Astrocyte of the spinal cord (primary cell): ENCODE measurements around the gene EHBP1.

Experiments
- DNase-seq: peaks from one replicate; pipeline ENCODE4 v3.0.0; 2011; ENCODE audit warnings: low read depth, low spot score
- H3K4me3 ChIP-seq: 2 replicates; pipeline ENCODE4 v1.5.1; 2011; ENCODE audit warnings: low read depth, mild to moderate bottlenecking, low read length, moderate library complexity
- CTCF ChIP-seq: IDR thresholded peaks from 2 replicates; pipeline ENCODE4 v1.5.1; 2012; ENCODE audit warnings: low read depth, mild to moderate bottlenecking, low read length, inconsistent platforms
- in situ Hi-C: cut with HindIII; loops from 2 replicates; pipeline ENCODE4 v1.10.0; 2017; ENCODE audit warnings: low sequenced_read_pairs

Gene EHBP1

GRCh38 chr2:62672601-62673000, 32.9 kb upstream of the EHBP1 start:
- DNase-seq = peak; percentile 60
- H3K4me3 ChIP-seq = no peak overlapping the region
- in situ Hi-C loops = no loop called here
- no peak for TF ChIP-seq CTCF

- in situ Hi-C loops = no loop called here
- H3K4me3 ChIP-seq = no peak overlapping the region
- no peak for DNase-seq
- TF ChIP-seq CTCF = no peak
These were observed 30.5 kb upstream of the EHBP1 start for GRCh38 chr2:62675062-62675461.

DNA sequence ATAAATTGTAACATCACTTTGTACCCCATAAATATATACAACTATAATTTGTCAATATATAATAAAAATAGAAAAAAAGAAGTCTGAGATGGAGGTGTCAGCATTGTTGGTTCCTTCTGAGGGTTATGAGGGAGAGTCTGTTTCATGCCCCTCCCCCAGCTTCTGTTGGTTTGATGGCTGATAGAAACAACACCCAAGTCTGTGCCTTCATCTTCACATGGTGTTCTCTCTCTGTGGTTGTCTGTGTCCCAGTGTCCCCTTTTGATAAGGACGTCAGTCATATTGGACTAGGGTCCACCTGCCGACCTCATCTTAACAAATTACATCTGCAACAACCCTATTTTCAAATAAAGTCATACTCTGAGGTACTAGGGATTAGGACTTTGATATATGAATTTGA, 20.3 kb upstream of the EHBP1 start:
- DNase-seq = no peak
- in situ Hi-C loops = no loop called here
- no peak overlapping the region for H3K4me3 ChIP-seq
- TF ChIP-seq CTCF = no peak

DNA sequence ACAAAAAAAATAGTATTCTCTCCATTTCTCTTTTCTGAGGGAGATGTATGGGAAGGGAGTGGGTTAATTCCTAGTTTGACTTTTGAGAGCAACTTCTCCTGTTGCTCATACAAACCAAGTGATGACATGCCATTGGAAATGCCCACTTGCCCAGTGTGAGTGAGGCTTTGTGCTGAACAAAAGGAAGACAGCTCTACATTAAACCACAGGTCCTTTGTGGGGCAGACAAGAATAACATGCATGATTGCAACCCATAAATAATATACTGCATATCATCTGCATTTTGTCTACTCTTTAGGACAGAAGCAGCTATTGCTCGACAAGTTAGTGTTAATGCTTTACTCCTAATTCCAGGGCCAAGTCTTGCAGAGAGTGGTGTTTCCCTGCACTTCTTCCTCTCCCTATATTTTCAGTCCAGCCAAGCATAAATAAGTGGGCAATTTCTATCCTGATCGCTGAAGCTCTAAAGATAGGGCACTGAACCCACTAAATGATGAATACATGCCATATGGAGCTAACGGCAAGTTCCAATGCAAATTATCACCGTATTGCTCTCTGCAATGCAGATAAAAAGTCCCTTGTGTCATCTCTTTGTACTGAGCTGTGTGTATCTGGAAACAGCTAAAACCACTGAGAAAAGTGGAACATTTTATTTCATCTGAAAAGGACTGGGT, 19.4 kb upstream of the EHBP1 start:
- TF ChIP-seq CTCF = no peak
- in situ Hi-C loops = no loop called here

GRCh38 chr2:62687636-62688035, 17.9 kb upstream of the EHBP1 start:
- no peak overlapping the region for H3K4me3 ChIP-seq
- DNase-seq = no peak
- in situ Hi-C loops = no loop called here
- no peak for TF ChIP-seq CTCF

More for the DNA sequence above, 19.4 kb upstream of the EHBP1 start:
- no peak overlapping the region for H3K4me3 ChIP-seq
- no peak for DNase-seq

DNA sequence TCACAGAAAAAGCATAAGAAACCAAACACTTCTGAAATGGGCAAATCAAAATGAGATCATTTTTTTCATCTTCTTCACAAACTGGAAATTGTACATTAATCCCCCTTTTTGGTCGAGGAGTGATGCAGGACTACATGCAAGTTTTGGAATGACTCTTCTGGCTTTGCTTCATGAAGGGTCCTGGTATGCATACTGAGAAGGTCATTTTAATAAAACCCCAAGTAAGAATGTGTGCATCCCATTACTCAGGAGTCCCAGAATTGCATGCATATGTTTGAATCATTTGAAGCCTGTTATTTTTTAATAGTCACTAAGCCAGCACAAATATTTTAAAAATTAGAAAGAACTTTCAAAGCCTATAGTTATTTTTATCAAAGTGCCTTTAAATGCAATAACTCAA, 16.7 kb upstream of the EHBP1 start:
- in situ Hi-C loops = no loop called here
- no peak overlapping the region for H3K4me3 ChIP-seq
- no peak for DNase-seq
- no peak for TF ChIP-seq CTCF
